WERI-Rb-1 (cell line): ENCODE results near the gene PRRT3.

ENCODE experiments used
- DNase-seq: peaks from one replicate; pipeline ENCODE4 v3.0.0-alpha.2; 2020
- H3K27ac ChIP-seq: fragments of 250-450 bp; sonication (Bioruptor Pico); 2 replicates; pipeline ENCODE4 v1.5.1; 2020; ENCODE audit warnings: mild to moderate bottlenecking, moderate library complexity
- H3K27me3 ChIP-seq: fragments of 250-450 bp; sonication (Bioruptor Pico); 2 replicates; pipeline ENCODE4 v1.5.1; 2021; ENCODE audit warnings: mild to moderate bottlenecking, low read depth, moderate library complexity; ENCODE audit not compliant: insufficient read depth, severe bottlenecking
- H3K36me3 ChIP-seq: fragments of 250-450 bp; sonication (Bioruptor Pico); 2 replicates; pipeline ENCODE4 v1.5.1; 2020; ENCODE audit warnings: mild to moderate bottlenecking, moderate library complexity
- H3K4me3 ChIP-seq: 2 replicates; pipeline ENCODE4 v1.5.1; 2011; ENCODE audit warnings: low read depth, mild to moderate bottlenecking, control low read depth, low read length
- H3K9me3 ChIP-seq: fragments of 250-450 bp; sonication (Bioruptor Pico); 2 replicates; pipeline ENCODE4 v1.5.1; 2021; ENCODE audit warnings: mild to moderate bottlenecking, moderate library complexity; ENCODE audit not compliant: severe bottlenecking
- TF ChIP-seq, protein P1 (sequence below): IDR thresholded peaks from 2 replicates; pipeline ENCODE4 v1.5.1; 2011; ENCODE audit warnings: low read depth, mild to moderate bottlenecking, control low read depth, inconsistent platforms, low read length

Gene PRRT3

DNA sequence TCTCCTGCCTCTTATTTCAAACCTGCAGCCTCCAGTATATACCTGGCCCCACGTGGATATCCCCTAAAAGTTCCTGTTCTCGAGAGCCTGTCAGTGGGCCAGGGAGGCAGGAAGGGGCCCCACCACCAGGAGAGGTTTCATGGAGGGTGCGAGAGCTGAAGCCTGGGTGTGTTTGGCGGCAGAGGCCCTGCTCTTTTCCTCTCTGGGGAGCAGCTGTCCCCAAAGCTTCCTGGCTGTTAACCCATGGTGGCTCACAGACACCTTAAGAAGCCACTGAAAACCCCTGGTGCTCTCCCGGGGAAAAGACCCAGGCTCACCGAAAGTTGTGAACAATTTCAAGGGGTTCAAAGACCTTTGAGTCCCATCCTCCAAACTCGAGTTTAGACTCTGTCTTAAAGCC lies 1.1 kb downstream of the PRRT3 start:
- Histone ChIP-seq H3K9me3 (no peaks in the 10 kb centered on the region), H3K27me3 (no peaks in the 10 kb centered on the region), H3K27ac (no peak overlapping the region), H3K4me3 (no peak overlapping the region), H3K36me3 (peaks cover 3% of the 10 kb centered on the region; the same call in 1 of the 2 replicates)
- DNase-seq, result no peak
- TF ChIP-seq, protein P1, sequence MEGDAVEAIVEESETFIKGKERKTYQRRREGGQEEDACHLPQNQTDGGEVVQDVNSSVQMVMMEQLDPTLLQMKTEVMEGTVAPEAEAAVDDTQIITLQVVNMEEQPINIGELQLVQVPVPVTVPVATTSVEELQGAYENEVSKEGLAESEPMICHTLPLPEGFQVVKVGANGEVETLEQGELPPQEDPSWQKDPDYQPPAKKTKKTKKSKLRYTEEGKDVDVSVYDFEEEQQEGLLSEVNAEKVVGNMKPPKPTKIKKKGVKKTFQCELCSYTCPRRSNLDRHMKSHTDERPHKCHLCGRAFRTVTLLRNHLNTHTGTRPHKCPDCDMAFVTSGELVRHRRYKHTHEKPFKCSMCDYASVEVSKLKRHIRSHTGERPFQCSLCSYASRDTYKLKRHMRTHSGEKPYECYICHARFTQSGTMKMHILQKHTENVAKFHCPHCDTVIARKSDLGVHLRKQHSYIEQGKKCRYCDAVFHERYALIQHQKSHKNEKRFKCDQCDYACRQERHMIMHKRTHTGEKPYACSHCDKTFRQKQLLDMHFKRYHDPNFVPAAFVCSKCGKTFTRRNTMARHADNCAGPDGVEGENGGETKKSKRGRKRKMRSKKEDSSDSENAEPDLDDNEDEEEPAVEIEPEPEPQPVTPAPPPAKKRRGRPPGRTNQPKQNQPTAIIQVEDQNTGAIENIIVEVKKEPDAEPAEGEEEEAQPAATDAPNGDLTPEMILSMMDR, result no peak

DNA sequence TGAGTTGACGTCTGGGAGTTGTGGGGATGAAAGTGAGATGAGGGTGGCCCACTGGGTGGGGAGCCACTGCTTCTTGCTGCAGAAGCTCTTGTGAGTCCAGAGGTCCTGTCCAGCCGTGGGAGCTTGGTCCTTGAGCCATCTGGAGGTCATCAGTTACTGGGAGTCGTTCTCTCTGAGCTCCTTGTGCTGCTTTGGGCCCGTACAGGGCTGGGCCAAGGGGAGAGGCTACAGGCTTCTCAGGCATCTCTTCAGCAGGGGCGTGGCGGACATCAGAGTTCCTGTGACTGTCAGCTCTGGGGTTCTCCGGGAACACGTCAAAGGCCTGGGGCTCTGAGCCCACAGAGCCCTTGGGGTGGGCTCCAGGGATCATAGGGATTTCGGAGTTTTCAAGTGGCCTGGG lies 2.6 kb downstream of the PRRT3 start:
- no peaks in the 10 kb centered on the region for H3K27me3 ChIP-seq
- no peak for DNase-seq
- TF ChIP-seq, protein P1, result no peak
- no peak overlapping the region for H3K27ac ChIP-seq
- H3K9me3 ChIP-seq, result no peaks in the 10 kb centered on the region
- H3K4me3 ChIP-seq, result no peak overlapping the region
- peaks cover 3% of the 10 kb centered on the region for H3K36me3 ChIP-seq

DNA sequence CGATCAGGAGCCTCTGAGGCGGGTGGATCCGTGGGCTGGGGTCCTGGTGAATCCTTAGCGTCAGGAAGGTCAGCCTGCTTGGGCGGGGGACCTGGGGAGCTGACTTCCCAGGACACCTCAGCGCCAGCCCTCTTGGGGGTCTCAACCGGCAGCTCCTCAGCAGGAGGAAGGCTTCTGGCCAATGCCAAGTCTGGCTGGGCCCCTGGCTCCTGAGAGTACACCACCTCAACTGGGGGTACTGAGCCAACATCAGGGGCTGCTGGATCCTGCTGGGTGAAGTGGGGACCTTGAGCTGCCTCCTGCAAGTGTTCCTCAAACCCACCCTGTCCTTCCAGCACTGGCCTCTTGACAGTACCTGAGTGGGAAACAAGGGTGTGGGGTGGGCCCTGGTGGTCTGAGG lies 3.1 kb downstream of the PRRT3 start:
- Histone ChIP-seq H3K27me3 (no peaks in the 10 kb centered on the region), H3K4me3 (no peak overlapping the region), H3K9me3 (no peaks in the 10 kb centered on the region), H3K27ac (no peak overlapping the region), H3K36me3 (peaks cover 7% of the 10 kb centered on the region)
- TF ChIP-seq, protein P1, result no peak
- no peak for DNase-seq

DNA sequence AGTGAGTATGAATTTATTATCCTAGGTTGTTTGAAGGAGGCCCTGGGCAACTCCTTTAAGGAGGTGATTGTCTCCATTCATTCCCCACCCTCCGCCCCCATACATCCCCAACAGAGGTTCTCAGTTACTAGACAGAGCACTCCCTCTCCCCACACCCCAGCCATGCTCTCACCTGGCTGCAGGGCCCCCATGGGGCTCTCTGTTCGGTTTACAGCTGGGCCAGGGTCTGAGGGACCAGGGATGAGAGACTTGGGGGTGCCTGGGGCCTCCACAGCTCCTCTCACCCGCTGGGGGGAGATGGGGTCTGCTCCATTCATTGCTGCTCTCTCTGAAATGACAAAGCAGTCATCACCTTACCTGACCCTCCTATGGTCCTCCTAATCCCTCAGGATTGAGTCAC lies 3.6 kb downstream of the PRRT3 start:
- H3K4me3 ChIP-seq, result no peak overlapping the region
- no peak for DNase-seq
- peaks cover 7% of the 10 kb centered on the region for H3K36me3 ChIP-seq
- no peak overlapping the region for H3K27ac ChIP-seq
- TF ChIP-seq, protein P1, result no peak
- H3K27me3 ChIP-seq, result no peaks in the 10 kb centered on the region
- no peaks in the 10 kb centered on the region for H3K9me3 ChIP-seq

DNA sequence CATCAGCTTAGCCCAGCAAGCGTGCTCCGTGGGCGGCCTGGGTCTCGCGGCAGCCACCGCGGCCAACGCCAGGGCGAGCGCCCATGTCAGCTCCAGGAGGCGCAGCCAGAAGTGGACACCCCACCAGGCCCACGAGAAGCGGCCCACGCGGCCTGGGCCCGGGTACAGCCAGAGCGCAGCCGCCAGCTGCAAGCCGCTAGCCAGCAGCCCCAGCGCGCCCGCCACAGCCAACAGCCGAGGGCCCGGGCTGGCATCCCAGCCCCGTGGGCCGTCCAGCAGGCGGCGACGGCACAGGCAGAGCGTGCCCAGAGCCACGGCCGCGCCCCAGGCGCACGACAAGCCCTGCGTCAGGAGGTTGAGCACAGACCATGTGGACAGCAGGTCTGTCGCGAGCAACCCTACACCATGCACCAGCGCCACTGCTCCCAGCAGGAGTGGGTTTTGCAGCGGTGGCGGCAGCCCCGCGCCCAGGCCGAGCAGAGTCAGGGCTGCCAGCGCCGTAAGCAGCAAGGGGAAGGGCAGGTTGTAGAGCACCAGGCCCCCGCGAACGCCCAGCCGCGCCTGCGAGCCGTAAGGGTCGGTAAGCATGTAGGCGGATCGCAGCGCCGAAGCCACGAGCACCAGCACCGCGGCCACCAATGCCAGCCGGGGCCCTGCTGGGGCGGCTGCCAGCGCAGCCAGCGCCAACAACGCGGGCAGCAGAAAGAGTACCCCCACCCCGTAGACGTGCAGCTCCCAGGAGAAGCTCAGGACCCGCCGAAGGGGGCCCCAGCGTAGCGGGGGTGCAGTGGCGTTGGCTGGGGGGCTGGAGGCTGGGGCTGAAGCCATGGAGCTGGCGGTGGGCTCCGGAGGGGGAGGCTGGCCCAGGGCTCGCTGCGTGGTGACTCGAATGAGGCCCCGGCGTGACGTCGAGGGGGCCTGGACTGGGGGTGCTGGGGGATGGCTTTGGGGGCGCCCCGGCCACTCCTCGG lies 4.9 kb downstream of the PRRT3 start:
- Histone ChIP-seq H3K27me3 (no peaks in the 10 kb centered on the region), H3K4me3 (peak overlapping the region; percentile 66), H3K27ac (peak overlapping the region; percentile 39), H3K9me3 (no peaks in the 10 kb centered on the region), H3K36me3 (peaks cover 7% of the 10 kb centered on the region)
- DNase-seq, result peak; percentile 61
- TF ChIP-seq, protein P1, result peak; percentile 67
